Gastroesophageal sphincter (tissue), 3 donors: ENCODE measurements around the gene TPBGL.

ENCODE experiments used
- EP300 ChIP-seq: sonication (generic); formaldehyde crosslinking; IDR thresholded peaks from one replicate; pipeline ENCODE4 v1.6.1; 2017; ENCODE audit warnings: antibody characterized with exemption, mild to moderate bottlenecking
- TF ChIP-seq, protein P1 (sequence below), 4 experiments: fragments of 200-600 bp in 2 of 4; fragments of 450-650 bp in 2 of 4; sonication (generic) in 1 of 4; IDR thresholded peaks; one replicate each; pipeline ENCODE4 v1.5.1; 2017 to 2019; ENCODE audit warnings: antibody characterized with exemption in 4 of 4, mild to moderate bottlenecking in 2 of 4, moderate library complexity in 2 of 4

- TF ChIP-seq, protein P1, sequence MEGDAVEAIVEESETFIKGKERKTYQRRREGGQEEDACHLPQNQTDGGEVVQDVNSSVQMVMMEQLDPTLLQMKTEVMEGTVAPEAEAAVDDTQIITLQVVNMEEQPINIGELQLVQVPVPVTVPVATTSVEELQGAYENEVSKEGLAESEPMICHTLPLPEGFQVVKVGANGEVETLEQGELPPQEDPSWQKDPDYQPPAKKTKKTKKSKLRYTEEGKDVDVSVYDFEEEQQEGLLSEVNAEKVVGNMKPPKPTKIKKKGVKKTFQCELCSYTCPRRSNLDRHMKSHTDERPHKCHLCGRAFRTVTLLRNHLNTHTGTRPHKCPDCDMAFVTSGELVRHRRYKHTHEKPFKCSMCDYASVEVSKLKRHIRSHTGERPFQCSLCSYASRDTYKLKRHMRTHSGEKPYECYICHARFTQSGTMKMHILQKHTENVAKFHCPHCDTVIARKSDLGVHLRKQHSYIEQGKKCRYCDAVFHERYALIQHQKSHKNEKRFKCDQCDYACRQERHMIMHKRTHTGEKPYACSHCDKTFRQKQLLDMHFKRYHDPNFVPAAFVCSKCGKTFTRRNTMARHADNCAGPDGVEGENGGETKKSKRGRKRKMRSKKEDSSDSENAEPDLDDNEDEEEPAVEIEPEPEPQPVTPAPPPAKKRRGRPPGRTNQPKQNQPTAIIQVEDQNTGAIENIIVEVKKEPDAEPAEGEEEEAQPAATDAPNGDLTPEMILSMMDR (IDR thresholded peaks at IDR 0.05) = no peak
- no peak for TF ChIP-seq EP300
These were observed 16.5 kb upstream of the TPBGL start for GRCh38 chr11:75223954-75224643.
